Measurements from ENCODE around the gene FOXO3B.
"Not testable (repeated sequence)": the region's sequence is repeated elsewhere in the genome, so short reads cannot be mapped to it uniquely, and the experiment has no call there.

The FOXO3B gene

GRCh38 chr17:18650094-18650493 is 32.0 kb downstream of the FOXO3B start:
- DNase-seq (ENCODE audit: low read depth) = not testable (repeated sequence)

GRCh38 chr17:18644291-18644690 is 37.8 kb downstream of the FOXO3B start, which contains the start of gene TBC1D28:
TBC1D28 (minus strand) TSS chr17:18644391; CDS start chr17:18641352, 3,039 bp downstream.
- DNase-seq (ENCODE audit: low read depth) = not testable (repeated sequence)

- not testable (repeated sequence) for DNase-seq (ENCODE audit: low read depth)
Measured at GRCh38 chr17:18643124-18643523, 39.0 kb downstream of the FOXO3B start.

- not testable (repeated sequence) for DNase-seq (ENCODE audit: low read depth)
Measured at GRCh38 chr17:18638357-18638756, 43.8 kb downstream of the FOXO3B start.

GRCh38 chr17:18636237-18636636 is 45.9 kb downstream of the FOXO3B start:
- DNase-seq (ENCODE audit: low read depth) = not testable (repeated sequence)

- not testable (repeated sequence) for DNase-seq (ENCODE audit: low read depth)
Measured at GRCh38 chr17:18635773-18636172, 46.3 kb downstream of the FOXO3B start.

GRCh38 chr17:18634550-18635263 is 47.4 kb downstream of the FOXO3B start:
- not testable (repeated sequence) for DNase-seq (ENCODE audit: low read depth)

Data from iris pigment epithelial cell (primary cell).